Stomach (tissue), 4 donors: Measurements from ENCODE around the gene DPF3.

Experiments used
- CTCF ChIP-seq, 7 experiments: fragments of 450-650 bp in 4 of 7; fragments of 200-600 bp in 3 of 7; sonication (generic) in 3 of 7; IDR thresholded peaks; one replicate each; pipeline ENCODE4 v1.5.1; 2016 to 2019; ENCODE audit warnings: antibody characterized with exemption in 7 of 7, control low read depth in 2 of 7, mild to moderate bottlenecking in 1 of 7
- EP300 ChIP-seq: sonication (generic); formaldehyde crosslinking; IDR thresholded peaks from one replicate; pipeline ENCODE4 v1.6.1; 2017; ENCODE audit warnings: antibody characterized with exemption
- POLR2A ChIP-seq, 4 donors: fragments of 450-650 bp; IDR thresholded peaks; one replicate each; pipeline ENCODE4 v1.6.1; 2016; ENCODE audit warnings: antibody characterized with exemption in 4 of 4, control low read depth in 2 of 4, mild to moderate bottlenecking in 1 of 4, moderate library complexity in 1 of 4

DNA sequence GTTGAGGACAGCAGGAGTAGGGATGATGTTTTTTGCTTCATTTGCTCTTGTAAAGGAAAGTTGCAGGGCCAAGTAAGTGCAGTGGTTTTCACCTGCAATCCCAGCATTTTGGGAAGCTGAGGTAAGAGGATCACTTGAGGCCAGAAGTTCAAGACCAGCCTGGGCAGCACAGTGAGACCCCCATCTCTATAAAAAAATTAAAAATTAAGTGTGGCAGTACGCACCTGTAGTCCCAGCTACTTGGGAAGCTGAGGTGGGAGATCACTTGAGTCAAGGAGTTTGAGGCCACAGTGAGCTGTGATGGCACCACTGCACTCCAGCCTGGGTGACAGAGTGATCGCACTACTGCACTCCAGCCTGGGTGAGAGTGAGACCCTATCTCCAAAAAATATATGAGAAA, 10.8 kb downstream of the DPF3 start:
- TF ChIP-seq CTCF (IDR thresholded peaks at IDR 0.05) (no peak), POLR2A (IDR thresholded peaks at IDR 0.05) (no peak), EP300 (no peak)
